ENCODE results near the gene RSBN1L. TPM values are rescaled to one million over a fixed set of nuclear protein-coding genes. Genes with fewer than 3 reads are reported as not detected.

Gene RSBN1L
- total RNA-seq, 1 experiment from 2014 or later: 21.4 TPM

DNA sequence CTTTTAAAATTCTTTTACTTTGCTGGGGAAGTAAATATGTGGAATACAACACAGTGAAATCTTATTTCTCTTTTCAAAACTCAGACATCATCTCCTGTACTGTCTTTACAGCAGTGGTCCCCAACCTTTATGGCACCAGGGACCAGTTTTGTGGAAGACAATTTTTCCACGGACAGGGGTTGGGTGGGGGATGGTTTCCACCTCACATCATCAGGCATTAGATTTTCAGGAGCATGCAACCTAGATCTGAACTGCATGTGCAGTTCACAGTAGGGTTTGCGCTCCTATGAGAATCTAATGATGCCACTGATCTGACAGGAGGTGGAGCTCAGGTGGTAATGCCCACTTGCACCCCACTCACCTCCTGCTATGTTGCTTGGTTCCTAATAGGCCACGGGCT lies 89.8 kb downstream of the RSBN1L start:
- H3K4me1 ChIP-seq: peaks cover 18% of the 10 kb centered on the region
- Mint-ChIP-seq H3K9me3 (ENCODE audit: unreplicated experiment) (no peaks in the 10 kb centered on the region), H3K4me1 (ENCODE audit: low read depth, unreplicated experiment) (peaks cover 6% of the 10 kb centered on the region), H3K27ac (ENCODE audit: unreplicated experiment) (no peak overlapping the region), H3K4me3 (ENCODE audit: unreplicated experiment) (no peak overlapping the region), H3K27me3 (ENCODE audit: insufficient read depth, unreplicated experiment) (no peaks in the 10 kb centered on the region), H3K36me3 (ENCODE audit: insufficient read depth, unreplicated experiment) (peaks cover 36% of the 10 kb centered on the region)
- peaks cover 5% of the 10 kb centered on the region for H3K9me3 ChIP-seq
- no peak for DNase-seq
- TF ChIP-seq CTCF (IDR thresholded peaks at IDR 0.05; ENCODE audit: insufficient read depth in 1 of 2, low read depth in 1 of 2, low read length in 1 of 2, severe bottlenecking in 1 of 2, unreplicated experiment in 1 of 2): no peak
- CTCF ChIA-PET: no interaction called here
- BruUV-seq (replicated peaks): no TSS peak
- POLR2A ChIA-PET: no interaction called here
- peaks cover 2% of the 10 kb centered on the region; the same call in 1 of the 2 replicates for H3K36me3 ChIP-seq (ENCODE audit: control insufficient read depth, insufficient read depth, low read length)
- intact Hi-C loops (cut with micrococcal nuclease; ENCODE audit: unreplicated experiment): no loop called here
- H3K4me3 ChIP-seq (ENCODE audit: low read depth, low read length): no peak overlapping the region
- H3K27me3 ChIP-seq (replicated peaks; ENCODE audit: control insufficient read depth, insufficient read depth, low read length): no peaks in the 10 kb centered on the region

DNA sequence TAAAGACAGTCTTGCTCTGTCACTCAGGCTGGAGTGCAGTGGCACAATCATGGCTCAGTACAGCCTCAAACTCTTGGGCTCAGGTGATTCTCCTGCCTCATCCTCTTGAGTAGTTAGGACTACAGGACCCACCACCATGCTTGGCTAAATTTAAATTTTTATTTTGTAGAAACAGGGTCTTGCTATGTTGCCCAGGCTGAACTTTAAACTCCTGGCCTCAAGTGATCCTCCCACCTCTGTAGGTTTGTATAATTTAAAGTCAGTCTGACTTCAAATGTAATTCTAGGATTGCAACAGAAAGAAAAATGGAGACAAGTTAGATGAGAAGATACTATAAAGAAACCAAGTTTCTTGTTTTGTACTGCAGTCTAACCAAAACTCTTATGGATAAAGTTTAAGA lies 90.5 kb downstream of the RSBN1L start:
- no TSS peak for BruUV-seq (replicated peaks)
- Mint-ChIP-seq H3K4me1 (ENCODE audit: low read depth, unreplicated experiment) (peaks cover 13% of the 10 kb centered on the region), H3K27ac (ENCODE audit: unreplicated experiment) (no peak overlapping the region), H3K9me3 (ENCODE audit: unreplicated experiment) (no peaks in the 10 kb centered on the region), H3K36me3 (ENCODE audit: insufficient read depth, unreplicated experiment) (peaks cover 36% of the 10 kb centered on the region), H3K4me3 (ENCODE audit: unreplicated experiment) (no peak overlapping the region), H3K27me3 (ENCODE audit: insufficient read depth, unreplicated experiment) (no peaks in the 10 kb centered on the region)
- ChIA-PET CTCF (no interaction called here), POLR2A (no interaction called here)
- H3K36me3 ChIP-seq (ENCODE audit: control insufficient read depth, insufficient read depth, low read length): peaks cover 2% of the 10 kb centered on the region; the same call in 1 of the 2 replicates
- H3K4me1 ChIP-seq: peaks cover 24% of the 10 kb centered on the region
- no peak for TF ChIP-seq CTCF (IDR thresholded peaks at IDR 0.05; ENCODE audit: insufficient read depth in 1 of 2, low read depth in 1 of 2, low read length in 1 of 2, severe bottlenecking in 1 of 2, unreplicated experiment in 1 of 2)
- peaks cover 5% of the 10 kb centered on the region for H3K9me3 ChIP-seq
- intact Hi-C loops (cut with micrococcal nuclease; ENCODE audit: unreplicated experiment): no loop called here
- no peak for DNase-seq
- H3K27me3 ChIP-seq (replicated peaks; ENCODE audit: control insufficient read depth, insufficient read depth, low read length): no peaks in the 10 kb centered on the region
- H3K4me3 ChIP-seq (ENCODE audit: low read depth, low read length): no peak overlapping the region

DNA sequence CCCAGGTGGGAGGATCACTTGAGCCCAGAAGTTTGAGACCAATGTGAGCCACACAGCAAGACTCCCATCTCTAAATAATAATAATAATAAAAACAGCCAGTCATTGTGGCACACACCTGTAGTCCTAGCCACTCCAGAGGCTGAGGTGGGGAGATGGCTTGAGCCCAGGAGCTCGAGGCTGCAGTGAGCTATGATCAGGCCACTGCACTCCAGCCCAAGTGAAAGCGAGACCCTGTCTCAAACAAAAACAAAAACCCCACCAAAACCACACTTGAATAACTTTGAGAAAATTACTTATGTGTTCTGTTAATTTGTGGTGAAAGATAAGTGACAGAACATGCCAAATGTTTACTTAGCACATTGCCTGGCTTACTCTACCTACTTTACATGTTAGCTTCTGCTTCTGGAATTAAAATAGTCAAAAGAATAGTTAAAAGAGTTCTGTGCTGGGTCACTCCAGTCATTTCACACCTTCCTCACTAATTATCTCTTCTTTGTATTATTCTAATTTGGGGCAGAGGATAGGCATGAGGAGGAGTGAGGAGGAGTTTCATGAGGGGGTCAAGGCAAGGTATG lies 92.2 kb downstream of the RSBN1L start:
- intact Hi-C loops (cut with micrococcal nuclease; ENCODE audit: unreplicated experiment): no loop called here
- Histone ChIP-seq H3K9me3 (peaks cover 5% of the 10 kb centered on the region), H3K36me3 (ENCODE audit: control insufficient read depth, insufficient read depth, low read length) (peaks cover 2% of the 10 kb centered on the region; the same call in 1 of the 2 replicates), H3K4me1 (peaks cover 10% of the 10 kb centered on the region), H3K27me3 (replicated peaks; ENCODE audit: control insufficient read depth, insufficient read depth, low read length) (no peaks in the 10 kb centered on the region), H3K4me3 (ENCODE audit: low read depth, low read length) (no peak overlapping the region)
- ChIA-PET POLR2A (no interaction called here), CTCF (interaction anchor here (0.6 kb wide), 1 partner anchor 198 kb away, joined by 3 read pairs; no protein-coding TSS in a partner anchor)
- no peak overlapping the region for H3K4me3 Mint-ChIP-seq (ENCODE audit: unreplicated experiment)
- H3K27ac Mint-ChIP-seq (ENCODE audit: unreplicated experiment): no peak overlapping the region
- no peak for DNase-seq
- no peak for TF ChIP-seq CTCF (IDR thresholded peaks at IDR 0.05; ENCODE audit: insufficient read depth in 1 of 2, low read depth in 1 of 2, low read length in 1 of 2, severe bottlenecking in 1 of 2, unreplicated experiment in 1 of 2)
- peaks cover 9% of the 10 kb centered on the region for H3K4me1 Mint-ChIP-seq (ENCODE audit: low read depth, unreplicated experiment)
- BruUV-seq (replicated peaks): no TSS peak
- peaks cover 30% of the 10 kb centered on the region for H3K36me3 Mint-ChIP-seq (ENCODE audit: insufficient read depth, unreplicated experiment)
- H3K9me3 Mint-ChIP-seq (ENCODE audit: unreplicated experiment): no peaks in the 10 kb centered on the region
- H3K27me3 Mint-ChIP-seq (ENCODE audit: insufficient read depth, unreplicated experiment): no peaks in the 10 kb centered on the region

Data from Caco-2 (cell line).